ENCODE measurements around the gene STK32B. TPM values are rescaled to one million over a fixed set of nuclear protein-coding genes. Genes with fewer than 3 reads are reported as not detected.
A peak's percentile ranks its signal among the peaks of the same experiment; 100 is the strongest.

Gene STK32B
- total and polyA plus RNA-seq, 9 of the 15 experiments (the other 6 are each of a cell fraction or from before 2014, with no cell fraction given) = 0.03 to 0.20 (median 0.07) TPM; not detected in 2

- peak; percentile 51; the same call in 1 of the 2 replicates for TF ChIP-seq MITF (IDR thresholded peaks at IDR 0.05)
- TF ChIP-seq SAFB2 (IDR thresholded peaks at IDR 0.05; ENCODE audit: borderline replicate concordance, low read depth, low read length, severe bottlenecking) = no peak
- TF ChIP-seq BHLHE40 (IDR thresholded peaks at IDR 0.05; ENCODE audit: low read length) = peak; percentile 37; the same call in 1 of the 2 replicates
- peak; percentile 90 for TF ChIP-seq ZNF584 (CRISPR knock-in tag; IDR thresholded peaks at IDR 0.05; ENCODE audit: low read depth)
- TF ChIP-seq ZNF282 (CRISPR knock-in tag; IDR thresholded peaks at IDR 0.05) = no peak
- TF ChIP-seq, protein P1, sequence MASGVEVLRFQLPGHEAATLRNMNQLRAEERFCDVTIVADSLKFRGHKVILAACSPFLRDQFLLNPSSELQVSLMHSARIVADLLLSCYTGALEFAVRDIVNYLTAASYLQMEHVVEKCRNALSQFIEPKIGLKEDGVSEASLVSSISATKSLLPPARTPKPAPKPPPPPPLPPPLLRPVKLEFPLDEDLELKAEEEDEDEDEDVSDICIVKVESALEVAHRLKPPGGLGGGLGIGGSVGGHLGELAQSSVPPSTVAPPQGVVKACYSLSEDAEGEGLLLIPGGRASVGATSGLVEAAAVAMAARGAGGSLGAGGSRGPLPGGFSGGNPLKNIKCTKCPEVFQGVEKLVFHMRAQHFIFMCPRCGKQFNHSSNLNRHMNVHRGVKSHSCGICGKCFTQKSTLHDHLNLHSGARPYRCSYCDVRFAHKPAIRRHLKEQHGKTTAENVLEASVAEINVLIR (CRISPR knock-in tag; IDR thresholded peaks at IDR 0.05) = peak; percentile 77
- no peak for TF ChIP-seq COPS2 (conservative IDR thresholded peaks at IDR 0.05)
- peak; percentile 72 for TF ChIP-seq CEBPB (tag; IDR thresholded peaks at IDR 0.05)
- 0 out of 4 replicates have a peak, but pooled peaks of 1 of the 2 experiments have one; percentile 17 for TF ChIP-seq RAD21 (CRISPR knock-in tag; conservative IDR thresholded peaks at IDR 0.05 in 1 of 2, IDR thresholded peaks at IDR 0.05 in 1 of 2)
- peak; percentile 81 for TF ChIP-seq KLF6 (CRISPR knock-in tag; IDR thresholded peaks at IDR 0.05; ENCODE audit: borderline replicate concordance)
- peak; percentile 98 for TF ChIP-seq CC2D1A (IDR thresholded peaks at IDR 0.05)
- peak; percentile 99 for TF ChIP-seq KLF16 (IDR thresholded peaks at IDR 0.05)
- peak; percentile 89 for TF ChIP-seq KHSRP (IDR thresholded peaks at IDR 0.05)
- TF ChIP-seq ETV1 (tag; conservative IDR thresholded peaks at IDR 0.05; ENCODE audit: low read depth) = 0 out of 2 replicates have a peak, but pooled peaks have one; percentile 25
- TF ChIP-seq ZNF707 (CRISPR knock-in tag; conservative IDR thresholded peaks at IDR 0.05) = 0 out of 2 replicates have a peak, but pooled peaks have one; percentile 60
- TF ChIP-seq GABPA (tag; conservative IDR thresholded peaks at IDR 0.05; ENCODE audit: low read depth) = peak; percentile 64
- TF ChIP-seq ZNF512 (tag; IDR thresholded peaks at IDR 0.05) = no peak
- TF ChIP-seq ZC3H4 (CRISPR knock-in tag; IDR thresholded peaks at IDR 0.05; ENCODE audit: borderline replicate concordance) = no peak
- TF ChIP-seq NR2F6 (CRISPR knock-in tag; IDR thresholded peaks at IDR 0.05) = 0 out of 2 replicates have a peak, but pooled peaks have one; percentile 9
- TF ChIP-seq NUFIP1 (IDR thresholded peaks at IDR 0.05; ENCODE audit: partially characterized antibody) = peak; percentile 33
- peak; percentile 97 for TF ChIP-seq ZNF644 (tag; IDR thresholded peaks at IDR 0.05; ENCODE audit: low read depth)
- TF ChIP-seq, protein P2, sequence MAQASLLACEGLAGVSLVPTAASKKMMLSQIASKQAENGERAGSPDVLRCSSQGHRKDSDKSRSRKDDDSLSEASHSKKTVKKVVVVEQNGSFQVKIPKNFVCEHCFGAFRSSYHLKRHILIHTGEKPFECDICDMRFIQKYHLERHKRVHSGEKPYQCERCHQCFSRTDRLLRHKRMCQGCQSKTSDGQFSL (CRISPR knock-in tag; IDR thresholded peaks at IDR 0.05) = 0 out of 2 replicates have a peak, but pooled peaks have one; percentile 50
- TF ChIP-seq, protein P2 (tag; IDR thresholded peaks at IDR 0.05) = peak in 1 of 2 experiments; percentile 70; a peak in 1 of 4 replicates
- TF ChIP-seq RNF2 (IDR thresholded peaks at IDR 0.05) = peak; percentile 90
- no peak for TF ChIP-seq HSF4 (CRISPR knock-in tag; IDR thresholded peaks at IDR 0.05; ENCODE audit: borderline replicate concordance)
These were observed 47.9 kb upstream of the STK32B start (continued) for GRCh38 chr4:5003372-5003857.
